NCI-H1048 (cell line): ENCODE measurements around the gene KIF1B.

ENCODE experiments used
- DNase-seq: peaks from one replicate; lab custom pipeline; 2025; lab: John Stamatoyannopoulos, UW

The KIF1B gene

GRCh38 chr1:10429868-10430215, 219.5 kb downstream of the KIF1B start:
- DNase-seq = no peak

- peak; percentile 69 for DNase-seq
Measured at GRCh38 chr1:10430216-10431069, 220.1 kb downstream of the KIF1B start, which contains the start of gene CENPS. TSS of gene CENPS (plus strand) at chr1:10430433. CDS start at chr1:10430518, 85 bp downstream.
